IMR-90 (cell line): ENCODE measurements around the gene KIF1C.

ENCODE experiments used
- CTCF ChIP-seq: conservative IDR thresholded peaks from 2 replicates; pipeline ENCODE4 v1.5.1; 2012; ENCODE audit warnings: mild to moderate bottlenecking, low read depth, low read length, improper control_type of control experiment
- MAZ ChIP-seq: IDR thresholded peaks from 2 replicates; pipeline ENCODE4 v1.6.1; 2012; ENCODE audit warnings: low read depth, mild to moderate bottlenecking, low read length, improper control_type of control experiment, moderate library complexity, borderline replicate concordance
- POLR2A ChIP-seq: IDR thresholded peaks from 2 replicates; pipeline ENCODE4 v1.6.1; 2012; ENCODE audit warnings: mild to moderate bottlenecking, low read depth, low read length

- no peak for TF ChIP-seq CTCF
- TF ChIP-seq MAZ = peak; percentile 82
- no peak for TF ChIP-seq POLR2A
Observed at GRCh38 chr17:4953451-4953961, 44.2 kb upstream of the KIF1C start.
